ENCODE results near the gene STK40. TPM values are rescaled to one million over a fixed set of nuclear protein-coding genes. Genes with fewer than 3 reads are reported as not detected.
A peak's percentile ranks its signal among the peaks of the same experiment; 100 is the strongest.

Gene STK40
- total RNA-seq, 1 experiment from 2014 or later = 26.2 TPM

- peak overlapping the region; percentile 62 for H3K4me2 ChIP-seq (ENCODE audit: insufficient read depth, insufficient read length, low read length)
- no peak overlapping the region for H4K8ac ChIP-seq (replicated peaks; ENCODE audit: insufficient read length, low read depth, low read length)
- no peak overlapping the region for H3K27ac ChIP-seq (ENCODE audit: insufficient read length, low read depth, low read length)
- no CpG with 5 or more reads among the region's 7 CpGs for WGBS (ENCODE audit: extremely low coverage, insufficient read length, low lambda C conversion rate)
- H3K79me1 ChIP-seq (ENCODE audit: insufficient read depth, low read depth, low read length, poor library complexity, severe bottlenecking) = no peaks in the 10 kb centered on the region
- no peak overlapping the region for H2BK12ac ChIP-seq (ENCODE audit: insufficient read length, low read depth, low read length)
- H4K20me1 ChIP-seq (ENCODE audit: control insufficient read depth, insufficient read depth, insufficient read length) = no peaks in the 10 kb centered on the region
- peaks cover 8% of the 10 kb centered on the region for H3K23me2 ChIP-seq (ENCODE audit: insufficient read length, low read depth, low read length, poor library complexity, severe bottlenecking)
- H4K91ac ChIP-seq (ENCODE audit: insufficient read length, low read depth, low read length) = no peak overlapping the region
- no peak overlapping the region for H3K9ac ChIP-seq (ENCODE audit: extremely low read depth, insufficient read length, low read length)
- H3K27ac Mint-ChIP-seq = peak overlapping the region; percentile 48 to 96 (median 96); a peak in 6 of 7 replicates
- H3K9me3 Mint-ChIP-seq = no peaks in the 10 kb centered on the region
- H4K5ac ChIP-seq (ENCODE audit: insufficient read length, low read depth, low read length) = no peak overlapping the region
- peaks cover 16 to 19% of the 10 kb centered on the region in 2 experiments for H3K4me1 Mint-ChIP-seq
- H2BK120ac ChIP-seq (ENCODE audit: low read depth, low read length, poor library complexity, severe bottlenecking) = no peak overlapping the region
- peaks cover 3% of the 10 kb centered on the region; the same call in 1 of the 2 replicates for H3K4me1 ChIP-seq (ENCODE audit: insufficient read depth, low read length)
- TF ChIP-seq CTCF (conservative IDR thresholded peaks at IDR 0.05) = no peak
- DNase-seq = no peak
- no peaks in the 10 kb centered on the region for H3K9me3 ChIP-seq (ENCODE audit: control insufficient read depth, low read depth, low read length)
- no peak overlapping the region for H2BK5ac ChIP-seq (ENCODE audit: insufficient read length, low read length)
- peak overlapping the region; percentile 91 to 92 for H3K4me3 Mint-ChIP-seq
- no peaks in the 10 kb centered on the region for H3K27me3 ChIP-seq (ENCODE audit: insufficient read depth, low read length)
- H3K36me3 Mint-ChIP-seq (ENCODE audit: insufficient read depth in 1 of 3, low read depth in 3 of 3) = peaks cover 26 to 62% (median 60%) of the 10 kb centered on the region in 3 experiments
- no peak overlapping the region for H2BK15ac ChIP-seq (ENCODE audit: low read depth, low read length)
- H3K27me3 Mint-ChIP-seq (ENCODE audit: low read depth) = no peaks in the 10 kb centered on the region; the same call in 1 of the 2 replicates
- no peak overlapping the region for H3T11ph ChIP-seq (ENCODE audit: low read length)
- no peak overlapping the region for H2AK5ac ChIP-seq (ENCODE audit: insufficient read length, low read length)
- no peaks in the 10 kb centered on the region for H3K79me2 ChIP-seq (ENCODE audit: insufficient read depth, low read length)
- H3K14ac ChIP-seq (ENCODE audit: insufficient read depth, low read length) = no peak overlapping the region
- H3K23ac ChIP-seq (ENCODE audit: insufficient read length, low read depth, low read length) = no peak overlapping the region
- no peak overlapping the region for H3K18ac ChIP-seq (ENCODE audit: insufficient read length, low read depth, low read length)
- H2AFZ ChIP-seq (ENCODE audit: low read length) = no peak overlapping the region
- H3K4ac ChIP-seq (ENCODE audit: low read depth, low read length) = no peak overlapping the region
- H3K56ac ChIP-seq (ENCODE audit: insufficient read length, low read depth, low read length) = no peak overlapping the region
- no peak overlapping the region for H2BK20ac ChIP-seq (ENCODE audit: low read depth, low read length, poor library complexity, severe bottlenecking)
Measured at GRCh38 chr1:36305915-36306209, 79.9 kb downstream of the STK40 start.

All from H9 (cell line).